ENCODE measurements around the gene ZNF385C.

Gene ZNF385C

DNA sequence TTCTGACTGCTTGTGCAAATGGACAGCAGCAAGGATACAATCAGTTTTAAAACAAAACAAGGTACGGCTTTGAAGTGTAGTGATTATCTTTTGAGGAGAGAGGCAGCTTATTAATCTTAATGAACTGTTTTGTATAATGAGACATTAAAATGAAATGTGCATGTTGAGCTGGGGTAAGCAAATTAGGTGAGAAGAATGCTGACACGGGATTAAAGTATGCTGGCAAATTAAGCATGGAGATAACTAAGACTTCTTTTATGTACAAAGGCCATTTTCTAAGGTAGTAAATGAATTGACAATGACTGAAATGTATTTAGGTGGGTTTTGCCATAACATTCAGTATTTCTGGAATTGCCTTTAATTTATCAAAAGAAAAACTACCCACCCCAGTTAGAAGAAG is 99.8 kb downstream of the ZNF385C start:
- no peak for DNase-seq (ENCODE audit: low spot score)
- TF ChIP-seq, protein P1, sequence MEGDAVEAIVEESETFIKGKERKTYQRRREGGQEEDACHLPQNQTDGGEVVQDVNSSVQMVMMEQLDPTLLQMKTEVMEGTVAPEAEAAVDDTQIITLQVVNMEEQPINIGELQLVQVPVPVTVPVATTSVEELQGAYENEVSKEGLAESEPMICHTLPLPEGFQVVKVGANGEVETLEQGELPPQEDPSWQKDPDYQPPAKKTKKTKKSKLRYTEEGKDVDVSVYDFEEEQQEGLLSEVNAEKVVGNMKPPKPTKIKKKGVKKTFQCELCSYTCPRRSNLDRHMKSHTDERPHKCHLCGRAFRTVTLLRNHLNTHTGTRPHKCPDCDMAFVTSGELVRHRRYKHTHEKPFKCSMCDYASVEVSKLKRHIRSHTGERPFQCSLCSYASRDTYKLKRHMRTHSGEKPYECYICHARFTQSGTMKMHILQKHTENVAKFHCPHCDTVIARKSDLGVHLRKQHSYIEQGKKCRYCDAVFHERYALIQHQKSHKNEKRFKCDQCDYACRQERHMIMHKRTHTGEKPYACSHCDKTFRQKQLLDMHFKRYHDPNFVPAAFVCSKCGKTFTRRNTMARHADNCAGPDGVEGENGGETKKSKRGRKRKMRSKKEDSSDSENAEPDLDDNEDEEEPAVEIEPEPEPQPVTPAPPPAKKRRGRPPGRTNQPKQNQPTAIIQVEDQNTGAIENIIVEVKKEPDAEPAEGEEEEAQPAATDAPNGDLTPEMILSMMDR (IDR thresholded peaks at IDR 0.05; ENCODE audit: extremely low read depth, insufficient read depth, missing control alignments): no peak
- in situ Hi-C loops (cut with MboI; ENCODE audit: low pct_unique_long_range_greater_than_20kb, low sequenced_read_pairs, unreplicated experiment): no loop called here

DNA sequence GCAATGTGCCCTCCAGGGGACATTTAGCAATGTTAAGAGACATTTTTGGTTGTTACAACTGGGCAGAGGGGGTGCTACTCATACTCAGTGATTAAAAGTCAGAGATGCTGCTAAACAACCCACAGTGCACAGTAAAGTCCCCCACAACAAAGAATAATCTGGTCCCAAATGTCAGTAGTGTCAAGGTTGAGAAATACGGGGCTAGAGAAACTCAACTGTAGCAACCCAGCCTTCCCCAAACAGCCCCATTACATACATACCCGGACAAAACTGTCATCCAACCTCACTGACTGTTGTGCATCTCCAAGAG is 101.5 kb downstream of the ZNF385C start:
- DNase-seq (ENCODE audit: low spot score): no peak
- TF ChIP-seq, protein P1 (IDR thresholded peaks at IDR 0.05; ENCODE audit: extremely low read depth, insufficient read depth, missing control alignments): no peak
- in situ Hi-C loops (cut with MboI; ENCODE audit: low pct_unique_long_range_greater_than_20kb, low sequenced_read_pairs, unreplicated experiment): no loop called here

DNA sequence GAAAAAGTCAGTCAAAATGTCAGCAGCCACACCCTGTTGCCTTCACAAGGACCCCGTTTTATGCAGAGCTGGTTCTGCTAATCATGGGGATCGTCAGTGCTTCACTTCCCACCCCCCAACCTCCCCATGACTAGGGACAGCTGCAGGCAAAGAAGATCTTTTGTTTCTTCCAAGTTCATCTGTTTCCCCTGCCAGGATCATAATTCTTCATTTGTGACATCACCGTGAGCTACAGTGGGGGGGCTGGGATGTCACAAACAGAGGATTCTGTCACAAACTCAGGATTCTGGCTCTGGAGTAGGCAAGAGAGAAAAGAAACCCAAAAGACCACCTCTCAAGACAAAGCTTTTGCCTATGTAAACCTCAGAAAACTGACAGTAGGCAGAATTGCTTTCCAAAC is 105.7 kb downstream of the ZNF385C start:
- in situ Hi-C loops (cut with MboI; ENCODE audit: low pct_unique_long_range_greater_than_20kb, low sequenced_read_pairs, unreplicated experiment): no loop called here
- TF ChIP-seq, protein P1 (IDR thresholded peaks at IDR 0.05; ENCODE audit: extremely low read depth, insufficient read depth, missing control alignments): no peak
- no peak for DNase-seq (ENCODE audit: low spot score)

DNA sequence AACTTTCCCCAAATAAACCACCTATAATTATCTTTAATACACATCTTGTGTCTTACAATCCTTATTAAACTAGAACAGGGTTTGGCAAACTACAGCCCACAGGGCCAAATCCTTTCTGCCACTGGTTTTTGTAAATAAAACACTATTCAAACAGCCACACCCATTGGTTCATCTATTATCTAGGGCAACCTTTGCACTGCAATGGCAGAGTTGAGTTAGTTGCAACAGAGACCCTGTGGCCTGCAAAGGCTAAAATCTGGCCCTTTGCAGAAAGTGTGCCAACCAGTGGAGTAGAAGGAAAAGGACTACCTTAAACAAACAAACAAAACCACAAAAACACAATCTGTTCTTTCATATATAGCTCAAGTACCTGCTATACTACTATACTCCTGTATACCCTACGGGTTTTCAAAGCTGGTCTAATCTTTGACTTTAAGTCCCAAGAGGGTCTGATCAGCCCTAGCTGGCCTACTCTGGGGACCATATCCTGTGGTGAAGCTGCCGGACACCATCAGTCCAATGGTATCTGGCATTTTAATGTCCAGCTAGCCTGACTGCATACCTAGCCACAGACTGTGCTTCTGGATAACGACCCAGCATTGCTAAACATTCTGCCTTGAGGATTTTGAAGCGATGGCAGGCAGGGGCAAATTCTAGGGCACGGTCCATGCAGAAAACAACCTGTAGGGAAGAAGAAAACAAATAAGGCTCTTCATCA is 108.4 kb downstream of the ZNF385C start:
- TF ChIP-seq, protein P1 (IDR thresholded peaks at IDR 0.05; ENCODE audit: extremely low read depth, insufficient read depth, missing control alignments): no peak
- in situ Hi-C loops (cut with MboI; ENCODE audit: low pct_unique_long_range_greater_than_20kb, low sequenced_read_pairs, unreplicated experiment): no loop called here
- no peak for DNase-seq (ENCODE audit: low spot score)

DNA sequence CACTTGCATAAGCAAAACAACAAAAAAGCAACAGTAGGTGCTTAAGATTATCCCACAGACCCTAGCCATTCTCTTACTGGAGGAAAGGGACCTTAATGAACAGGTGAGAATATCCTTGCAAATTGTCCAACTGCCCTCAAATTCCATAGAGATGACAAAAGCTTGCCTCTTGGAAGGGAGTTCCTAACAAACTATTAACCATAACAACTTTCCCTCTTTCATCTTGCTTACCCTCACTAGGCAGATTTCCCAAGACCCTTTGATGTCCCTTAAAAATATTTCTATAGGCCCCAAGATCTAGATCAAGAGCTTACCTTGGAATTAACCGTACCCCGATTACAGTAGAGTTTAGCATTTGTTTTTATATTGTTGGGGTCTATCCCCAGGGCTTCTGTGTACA is 109.9 kb downstream of the ZNF385C start:
- DNase-seq (ENCODE audit: low spot score): no peak
- in situ Hi-C loops (cut with MboI; ENCODE audit: low pct_unique_long_range_greater_than_20kb, low sequenced_read_pairs, unreplicated experiment): no loop called here
- TF ChIP-seq, protein P1 (IDR thresholded peaks at IDR 0.05; ENCODE audit: extremely low read depth, insufficient read depth, missing control alignments): no peak

DNA sequence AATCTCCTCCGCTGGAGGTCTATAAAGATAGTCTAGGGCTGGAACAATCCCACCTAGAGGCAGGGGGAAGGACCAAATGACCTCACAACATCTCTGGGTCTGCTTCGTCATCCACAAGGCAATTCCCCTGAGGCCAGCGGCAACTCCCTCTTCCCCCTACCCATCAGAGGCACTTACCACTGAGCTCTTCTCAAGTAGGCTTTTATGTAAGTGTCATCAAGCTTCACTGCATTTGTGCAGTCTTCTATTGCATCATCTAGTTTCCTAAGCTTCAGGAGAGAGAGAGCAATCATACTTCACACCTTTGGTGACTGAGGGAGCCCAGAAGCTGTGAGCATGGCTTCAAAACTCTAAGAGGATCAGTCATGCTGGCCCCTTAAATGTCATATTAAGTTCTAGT is 110.6 kb downstream of the ZNF385C start:
- DNase-seq (ENCODE audit: low spot score): no peak
- in situ Hi-C loops (cut with MboI; ENCODE audit: low pct_unique_long_range_greater_than_20kb, low sequenced_read_pairs, unreplicated experiment): no loop called here
- TF ChIP-seq, protein P1 (IDR thresholded peaks at IDR 0.05; ENCODE audit: extremely low read depth, insufficient read depth, missing control alignments): no peak

Measured in GM13977 (cell line).